Stimulated activated CD8-positive, alpha-beta memory T cell treated with anti-CD3 and anti-CD28 coated beads, Interleukin-4, amount 100 ng/mL, for 24 hours (primary cell): ENCODE results near the gene ATP8A2.
"Not testable (repeated sequence)": the region's sequence is repeated elsewhere in the genome, so short reads cannot be mapped to it uniquely, and the experiment has no call there.

Experiments
- DNase-seq: peaks from one replicate; pipeline ENCODE4 v3.0.0-alpha.2; 2020; ENCODE audit warnings: low read depth

Gene ATP8A2

GRCh38 chr13:25923217-25924085 is 551.7 kb downstream of the ATP8A2 start:
- DNase-seq: no peak

- no peak for DNase-seq
Observed at GRCh38 chr13:25927363-25927762, 555.6 kb downstream of the ATP8A2 start.

GRCh38 chr13:25927932-25928331 is 556.2 kb downstream of the ATP8A2 start:
- DNase-seq: no peak

GRCh38 chr13:25928941-25929505 is 557.2 kb downstream of the ATP8A2 start:
- no peak for DNase-seq

- DNase-seq: no peak
Observed at GRCh38 chr13:25929816-25930215, 558.0 kb downstream of the ATP8A2 start.

- no peak for DNase-seq
Observed at GRCh38 chr13:25930653-25931052, 558.9 kb downstream of the ATP8A2 start.

- DNase-seq: no peak
Observed at GRCh38 chr13:25932365-25932764, 560.6 kb downstream of the ATP8A2 start.

- no peak for DNase-seq
Observed at GRCh38 chr13:25933520-25933919, 561.7 kb downstream of the ATP8A2 start.

GRCh38 chr13:25934127-25934526 is 562.4 kb downstream of the ATP8A2 start:
- DNase-seq: no peak

- no peak for DNase-seq
Observed at GRCh38 chr13:25939961-25940687, 568.4 kb downstream of the ATP8A2 start.

- DNase-seq: no peak
Observed at GRCh38 chr13:25943081-25943480, 571.3 kb downstream of the ATP8A2 start.

- no peak for DNase-seq
Observed at GRCh38 chr13:25943658-25944057, 571.9 kb downstream of the ATP8A2 start.

- no peak for DNase-seq
Observed at GRCh38 chr13:25945596-25945995, 573.8 kb downstream of the ATP8A2 start.

GRCh38 chr13:25946321-25946720 is 574.5 kb downstream of the ATP8A2 start:
- no peak for DNase-seq

- DNase-seq: no peak
Observed at GRCh38 chr13:25948910-25949309, 577.1 kb downstream of the ATP8A2 start.

GRCh38 chr13:25951831-25952230 is 580.1 kb downstream of the ATP8A2 start:
- DNase-seq: no peak

- not testable (repeated sequence) for DNase-seq
Observed at GRCh38 chr13:25954080-25954479, 582.3 kb downstream of the ATP8A2 start.

GRCh38 chr13:25954943-25955342 is 583.2 kb downstream of the ATP8A2 start:
- DNase-seq: not testable (repeated sequence)

- DNase-seq: no peak
Observed at GRCh38 chr13:25958986-25959385, 587.2 kb downstream of the ATP8A2 start.

- DNase-seq: no peak
Observed at GRCh38 chr13:25961294-25961693, 589.5 kb downstream of the ATP8A2 start.

GRCh38 chr13:25963674-25964073 is 591.9 kb downstream of the ATP8A2 start:
- no peak for DNase-seq

GRCh38 chr13:25965596-25965995 is 593.8 kb downstream of the ATP8A2 start:
- no peak for DNase-seq

- no peak for DNase-seq
Observed at GRCh38 chr13:25966086-25966485, 594.3 kb downstream of the ATP8A2 start.
